ENCODE data around the gene STK25. TPM values are rescaled to one million over a fixed set of nuclear protein-coding genes. Genes with fewer than 3 reads are reported as not detected.

The STK25 gene
- total RNA-seq, 1 donor from 2014 or later, result 226 TPM

DNA sequence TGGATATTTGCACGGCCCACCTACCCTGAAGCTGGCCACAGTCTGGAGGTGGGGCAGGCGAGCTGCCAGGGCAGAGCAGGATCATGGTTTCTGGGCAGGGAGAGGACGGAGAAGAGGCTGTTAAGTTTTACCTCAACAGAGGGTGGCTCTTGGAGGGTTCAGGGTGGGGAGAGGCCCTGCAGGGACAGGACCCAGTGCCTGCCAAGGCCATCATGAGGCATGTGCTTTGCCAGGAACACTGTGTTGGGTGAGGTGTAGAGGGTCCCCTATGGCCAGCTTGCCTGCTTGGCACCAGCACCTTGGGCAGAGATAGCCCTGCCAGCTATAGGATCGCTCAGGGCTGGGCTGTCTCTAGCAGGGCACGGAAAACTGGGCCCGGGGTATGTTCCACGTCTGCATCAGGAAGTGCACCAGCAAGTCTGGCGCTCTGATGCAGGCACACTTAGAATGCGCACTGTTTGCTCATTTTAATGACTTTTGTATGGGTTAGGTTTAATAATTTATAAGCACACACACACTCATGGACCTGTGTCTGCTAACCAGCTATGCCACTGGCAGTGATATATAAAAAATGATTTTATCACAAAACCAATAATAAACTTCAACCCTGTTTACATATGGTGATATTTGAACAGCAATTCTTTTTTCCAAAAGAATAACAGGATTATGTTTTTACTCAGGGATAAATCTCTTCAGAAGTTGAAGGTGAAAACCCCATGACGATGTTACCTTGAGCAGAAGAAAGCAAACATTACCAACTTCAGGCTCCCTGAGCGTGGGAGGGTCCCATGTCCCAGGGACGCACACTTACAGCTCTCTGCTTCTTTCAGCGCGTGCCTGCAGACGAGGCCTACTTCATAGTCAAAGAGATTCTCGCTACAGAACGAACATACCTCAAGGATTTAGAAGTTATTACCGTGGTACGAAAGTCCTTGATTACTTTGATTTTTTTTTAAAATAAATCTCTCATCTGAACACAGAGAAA is 46.4 kb downstream of the STK25 start:
- Mint-ChIP-seq H3K36me3 (ENCODE audit: insufficient read depth) (no peaks in the 10 kb centered on the region), H3K4me3 (ENCODE audit: low read depth) (no peak overlapping the region), H3K9me3 (ENCODE audit: low read depth) (no peaks in the 10 kb centered on the region), H3K4me1 (ENCODE audit: low read depth) (no peaks in the 10 kb centered on the region), H3K27ac (no peak overlapping the region), H3K27me3 (no peaks in the 10 kb centered on the region)
- TF ChIP-seq, protein P1, sequence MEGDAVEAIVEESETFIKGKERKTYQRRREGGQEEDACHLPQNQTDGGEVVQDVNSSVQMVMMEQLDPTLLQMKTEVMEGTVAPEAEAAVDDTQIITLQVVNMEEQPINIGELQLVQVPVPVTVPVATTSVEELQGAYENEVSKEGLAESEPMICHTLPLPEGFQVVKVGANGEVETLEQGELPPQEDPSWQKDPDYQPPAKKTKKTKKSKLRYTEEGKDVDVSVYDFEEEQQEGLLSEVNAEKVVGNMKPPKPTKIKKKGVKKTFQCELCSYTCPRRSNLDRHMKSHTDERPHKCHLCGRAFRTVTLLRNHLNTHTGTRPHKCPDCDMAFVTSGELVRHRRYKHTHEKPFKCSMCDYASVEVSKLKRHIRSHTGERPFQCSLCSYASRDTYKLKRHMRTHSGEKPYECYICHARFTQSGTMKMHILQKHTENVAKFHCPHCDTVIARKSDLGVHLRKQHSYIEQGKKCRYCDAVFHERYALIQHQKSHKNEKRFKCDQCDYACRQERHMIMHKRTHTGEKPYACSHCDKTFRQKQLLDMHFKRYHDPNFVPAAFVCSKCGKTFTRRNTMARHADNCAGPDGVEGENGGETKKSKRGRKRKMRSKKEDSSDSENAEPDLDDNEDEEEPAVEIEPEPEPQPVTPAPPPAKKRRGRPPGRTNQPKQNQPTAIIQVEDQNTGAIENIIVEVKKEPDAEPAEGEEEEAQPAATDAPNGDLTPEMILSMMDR (IDR thresholded peaks at IDR 0.05; ENCODE audit: unreplicated experiment), result no peak
- no peak for DNase-seq (ENCODE audit: low spot score, unreplicated experiment)

DNA sequence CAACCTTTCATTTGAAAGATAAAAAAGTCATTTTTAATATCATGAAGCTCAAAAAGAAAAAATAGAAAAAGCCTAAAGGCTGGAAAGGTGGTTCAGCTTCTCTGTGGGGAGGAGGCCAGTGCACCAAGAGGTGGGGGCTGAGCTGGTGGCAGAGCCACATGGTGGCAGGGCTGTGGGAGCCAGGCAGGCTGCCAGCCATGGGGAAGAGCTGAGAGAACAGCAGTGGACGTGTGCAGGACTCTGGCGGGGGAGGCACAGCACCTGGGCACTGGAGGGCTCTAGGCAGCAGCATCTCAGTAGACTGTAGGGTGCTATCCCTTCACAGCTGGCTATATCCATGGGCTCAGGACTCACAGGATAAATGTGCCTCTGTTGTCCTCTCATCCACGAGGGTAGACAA is 47.8 kb downstream of the STK25 start:
- Mint-ChIP-seq H3K9me3 (ENCODE audit: low read depth) (no peaks in the 10 kb centered on the region), H3K27me3 (no peaks in the 10 kb centered on the region), H3K36me3 (ENCODE audit: insufficient read depth) (no peaks in the 10 kb centered on the region), H3K27ac (no peak overlapping the region), H3K4me3 (ENCODE audit: low read depth) (no peak overlapping the region), H3K4me1 (ENCODE audit: low read depth) (no peaks in the 10 kb centered on the region)
- TF ChIP-seq, protein P1 (IDR thresholded peaks at IDR 0.05; ENCODE audit: unreplicated experiment), result no peak
- no peak for DNase-seq (ENCODE audit: low spot score, unreplicated experiment)

DNA sequence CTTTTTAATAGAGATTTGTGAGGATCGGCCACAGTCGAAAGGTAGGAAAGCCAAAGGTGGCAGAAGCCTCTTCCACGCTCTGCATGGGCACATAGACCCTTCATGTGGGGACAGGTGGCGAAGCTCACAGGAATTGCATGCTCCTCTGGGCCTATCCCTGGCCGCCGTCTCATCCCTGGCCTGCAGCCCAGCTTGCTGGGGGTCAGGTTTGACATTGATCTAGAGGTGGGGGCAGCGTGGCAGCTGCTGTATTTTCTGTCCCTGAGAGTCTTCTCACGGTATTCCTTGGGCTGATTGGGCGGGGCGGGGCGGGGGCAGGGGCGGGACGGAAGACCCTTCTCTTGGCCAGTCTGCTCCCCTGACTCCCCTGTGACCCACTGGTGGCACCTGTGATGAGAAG is 48.9 kb downstream of the STK25 start:
- DNase-seq (ENCODE audit: low spot score, unreplicated experiment), result no peak
- no peak overlapping the region for H3K27ac Mint-ChIP-seq

DNA sequence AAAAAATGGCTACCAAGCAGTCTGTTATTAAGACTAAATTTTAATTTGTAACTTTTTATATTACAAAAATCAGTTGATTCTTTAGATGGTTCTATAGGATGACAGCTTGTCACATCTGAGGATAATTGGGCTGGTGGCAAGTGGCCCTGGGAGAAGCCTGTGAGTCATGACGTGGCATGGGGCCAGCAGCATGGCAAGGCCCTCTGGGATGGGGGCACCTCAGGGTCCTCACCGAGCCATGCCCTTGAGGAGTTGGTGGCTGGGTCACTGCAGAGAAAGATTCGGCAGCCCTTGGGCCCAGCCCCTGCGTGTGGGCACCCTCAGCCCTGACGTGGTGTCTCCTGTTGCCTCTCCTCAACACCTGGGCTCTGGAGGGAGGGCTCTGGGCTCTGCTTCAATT is 49.7 kb downstream of the STK25 start:
- Mint-ChIP-seq H3K4me1 (ENCODE audit: low read depth) (no peaks in the 10 kb centered on the region), H3K27me3 (no peaks in the 10 kb centered on the region), H3K27ac (no peak overlapping the region), H3K36me3 (ENCODE audit: insufficient read depth) (no peaks in the 10 kb centered on the region), H3K9me3 (ENCODE audit: low read depth) (no peaks in the 10 kb centered on the region), H3K4me3 (ENCODE audit: low read depth) (no peak overlapping the region)
- TF ChIP-seq, protein P1 (IDR thresholded peaks at IDR 0.05; ENCODE audit: unreplicated experiment), result no peak
- no peak for DNase-seq (ENCODE audit: low spot score, unreplicated experiment)

More for the DNA sequence above, 48.9 kb downstream of the STK25 start:
- Mint-ChIP-seq H3K27me3 (no peaks in the 10 kb centered on the region), H3K9me3 (ENCODE audit: low read depth) (no peaks in the 10 kb centered on the region), H3K4me3 (ENCODE audit: low read depth) (no peak overlapping the region), H3K4me1 (ENCODE audit: low read depth) (no peaks in the 10 kb centered on the region), H3K36me3 (ENCODE audit: insufficient read depth) (no peaks in the 10 kb centered on the region)
- TF ChIP-seq, protein P1 (IDR thresholded peaks at IDR 0.05; ENCODE audit: unreplicated experiment), result no peak

DNA sequence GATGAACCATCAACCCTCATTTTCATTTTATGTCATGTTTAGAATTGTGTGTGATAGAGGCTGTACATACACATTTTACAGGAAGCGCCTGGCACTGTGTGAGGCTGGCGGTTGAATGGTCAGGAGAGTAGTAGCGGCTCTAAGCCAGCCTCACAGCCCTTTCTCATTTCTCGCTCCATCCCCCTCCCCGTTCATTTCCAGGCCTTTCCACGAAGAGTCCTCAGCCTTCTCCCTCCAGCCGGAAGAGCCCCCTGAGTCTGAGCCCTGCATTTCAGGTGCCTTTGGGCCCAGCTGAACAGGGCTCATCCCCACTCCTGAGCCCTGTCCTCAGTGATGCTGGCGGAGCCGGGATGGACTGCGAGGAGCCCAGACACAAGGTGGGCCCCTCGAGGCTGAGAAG is 51.8 kb downstream of the STK25 start:
- TF ChIP-seq, protein P1 (IDR thresholded peaks at IDR 0.05; ENCODE audit: unreplicated experiment), result no peak
- no peaks in the 10 kb centered on the region for H3K27me3 Mint-ChIP-seq
- no peak overlapping the region for H3K27ac Mint-ChIP-seq
- no peak overlapping the region for H3K4me3 Mint-ChIP-seq (ENCODE audit: low read depth)
- H3K9me3 Mint-ChIP-seq (ENCODE audit: low read depth), result no peaks in the 10 kb centered on the region
- no peaks in the 10 kb centered on the region for H3K36me3 Mint-ChIP-seq (ENCODE audit: insufficient read depth)
- DNase-seq (ENCODE audit: low spot score, unreplicated experiment), result no peak
- H3K4me1 Mint-ChIP-seq (ENCODE audit: low read depth), result no peaks in the 10 kb centered on the region
